ENCODE results near the gene EDEM2.
"Not testable (repeated sequence)": the region's sequence is repeated elsewhere in the genome, so short reads cannot be mapped to it uniquely, and the experiment has no call there.

EDEM2 gene

GRCh38 chr20:35085477-35086225 lies 61.5 kb downstream of the EDEM2 start:
- DNase-seq = no peak

- no peak for DNase-seq
Measured at GRCh38 chr20:35084998-35085397, 62.1 kb downstream of the EDEM2 start.

GRCh38 chr20:35080348-35080642 lies 66.8 kb downstream of the EDEM2 start:
- DNase-seq = not testable (repeated sequence)

- DNase-seq = no peak
Measured at GRCh38 chr20:35079472-35080347, 67.4 kb downstream of the EDEM2 start.

GRCh38 chr20:35077872-35078271 lies 69.3 kb downstream of the EDEM2 start:
- DNase-seq = no peak

- DNase-seq = no peak
Measured at GRCh38 chr20:35077341-35077740, 69.8 kb downstream of the EDEM2 start.

- not testable (repeated sequence) for DNase-seq
Measured at GRCh38 chr20:35071436-35072153, 75.5 kb downstream of the EDEM2 start.

- no peak for DNase-seq
Measured at GRCh38 chr20:35066194-35066593, 80.9 kb downstream of the EDEM2 start.
